ENCODE data around the gene LUC7L. TPM values are rescaled to one million over a fixed set of nuclear protein-coding genes. Genes with fewer than 3 reads are reported as not detected.
"Not testable (repeated sequence)": the region's sequence is repeated elsewhere in the genome, so short reads cannot be mapped to it uniquely, and the experiment has no call there.

LUC7L gene
- total RNA-seq, 1 donor from 2014 or later, result 154 TPM

- DNase-seq (ENCODE audit: extremely low spot score, unreplicated experiment), result no peak
- H3K4me1 Mint-ChIP-seq (ENCODE audit: unreplicated experiment), result no peaks in the 10 kb centered on the region
- H3K27ac Mint-ChIP-seq, result no peak overlapping the region
- H3K27me3 Mint-ChIP-seq, result peaks cover 84% of the 10 kb centered on the region
- H3K36me3 Mint-ChIP-seq, result no peaks in the 10 kb centered on the region
- no peak overlapping the region for H3K4me3 Mint-ChIP-seq
- TF ChIP-seq CTCF (conservative IDR thresholded peaks at IDR 0.05), result no peak
- H3K9me3 Mint-ChIP-seq, result no peaks in the 10 kb centered on the region
These were observed 58.5 kb downstream of the LUC7L start for GRCh38 chr16:170788-171187.

- peaks cover 84% of the 10 kb centered on the region for H3K27me3 Mint-ChIP-seq
- H3K4me1 Mint-ChIP-seq (ENCODE audit: unreplicated experiment); H3K36me3 Mint-ChIP-seq; H3K27ac Mint-ChIP-seq; DNase-seq (ENCODE audit: extremely low spot score, unreplicated experiment); H3K9me3 Mint-ChIP-seq; H3K4me3 Mint-ChIP-seq: not testable (repeated sequence)
These were observed 59.2 kb downstream of the LUC7L start for GRCh38 chr16:170088-170507.

- no peak overlapping the region for H3K27ac Mint-ChIP-seq
- no peaks in the 10 kb centered on the region for H3K9me3 Mint-ChIP-seq
- TF ChIP-seq CTCF (conservative IDR thresholded peaks at IDR 0.05), result no peak
- peaks cover 75% of the 10 kb centered on the region for H3K27me3 Mint-ChIP-seq
- DNase-seq (ENCODE audit: extremely low spot score, unreplicated experiment), result no peak
- H3K36me3 Mint-ChIP-seq, result no peaks in the 10 kb centered on the region
- no peak overlapping the region for H3K4me3 Mint-ChIP-seq
- H3K4me1 Mint-ChIP-seq (ENCODE audit: unreplicated experiment), result no peaks in the 10 kb centered on the region
These were observed 60.2 kb downstream of the LUC7L start for GRCh38 chr16:169014-169413.

- Mint-ChIP-seq H3K4me3 (no peak overlapping the region), H3K27ac (no peak overlapping the region)
These were observed 60.8 kb downstream of the LUC7L start for GRCh38 chr16:168424-168823.

GRCh38 chr16:167122-167690 is 62.0 kb downstream of the LUC7L start:
- Mint-ChIP-seq H3K36me3 (no peaks in the 10 kb centered on the region), H3K27me3 (peaks cover 75% of the 10 kb centered on the region), H3K4me1 (ENCODE audit: unreplicated experiment) (no peaks in the 10 kb centered on the region), H3K9me3 (no peaks in the 10 kb centered on the region), H3K4me3 (no peak overlapping the region), H3K27ac (no peak overlapping the region)
- TF ChIP-seq CTCF (conservative IDR thresholded peaks at IDR 0.05), result no peak
- DNase-seq (ENCODE audit: extremely low spot score, unreplicated experiment), result no peak

More at GRCh38 chr16:168424-168823, 60.8 kb downstream of the LUC7L start:
- DNase-seq (ENCODE audit: extremely low spot score, unreplicated experiment), result no peak
- Mint-ChIP-seq H3K27me3 (peaks cover 73% of the 10 kb centered on the region), H3K4me1 (ENCODE audit: unreplicated experiment) (no peaks in the 10 kb centered on the region), H3K36me3 (no peaks in the 10 kb centered on the region), H3K9me3 (no peaks in the 10 kb centered on the region)
- TF ChIP-seq CTCF (conservative IDR thresholded peaks at IDR 0.05), result no peak

GRCh38 chr16:166375-167121 is 62.7 kb downstream of the LUC7L start:
- H3K27me3 Mint-ChIP-seq, result peaks cover 77% of the 10 kb centered on the region
- no peak for DNase-seq (ENCODE audit: extremely low spot score, unreplicated experiment)
- TF ChIP-seq CTCF (conservative IDR thresholded peaks at IDR 0.05), result no peak
- no peaks in the 10 kb centered on the region for H3K9me3 Mint-ChIP-seq
- no peaks in the 10 kb centered on the region for H3K36me3 Mint-ChIP-seq
- no peak overlapping the region for H3K4me3 Mint-ChIP-seq
- H3K27ac Mint-ChIP-seq, result no peak overlapping the region
- no peaks in the 10 kb centered on the region for H3K4me1 Mint-ChIP-seq (ENCODE audit: unreplicated experiment)
